Thyroid gland (tissue), 4 donors: ENCODE results near the gene KIF18B.

Experiments
- POLR2A ChIP-seq, 2 donors: fragments of 450-650 bp; IDR thresholded peaks; one replicate each; pipeline ENCODE4 v1.6.1; 2017; ENCODE audit warnings: antibody characterized with exemption in 2 of 2, mild to moderate bottlenecking in 2 of 2, moderate library complexity in 1 of 2
- TF ChIP-seq, protein P1 (sequence below), 6 experiments: fragments of 200-600 bp in 3 of 6; fragments of 450-650 bp in 3 of 6; sonication (generic) in 3 of 6; IDR thresholded peaks; one replicate each; pipeline ENCODE4 v1.5.1; 2016 to 2019; ENCODE audit warnings: antibody characterized with exemption in 6 of 6, mild to moderate bottlenecking in 2 of 6, inconsistent platforms in 1 of 6, moderate library complexity in 1 of 6

DNA sequence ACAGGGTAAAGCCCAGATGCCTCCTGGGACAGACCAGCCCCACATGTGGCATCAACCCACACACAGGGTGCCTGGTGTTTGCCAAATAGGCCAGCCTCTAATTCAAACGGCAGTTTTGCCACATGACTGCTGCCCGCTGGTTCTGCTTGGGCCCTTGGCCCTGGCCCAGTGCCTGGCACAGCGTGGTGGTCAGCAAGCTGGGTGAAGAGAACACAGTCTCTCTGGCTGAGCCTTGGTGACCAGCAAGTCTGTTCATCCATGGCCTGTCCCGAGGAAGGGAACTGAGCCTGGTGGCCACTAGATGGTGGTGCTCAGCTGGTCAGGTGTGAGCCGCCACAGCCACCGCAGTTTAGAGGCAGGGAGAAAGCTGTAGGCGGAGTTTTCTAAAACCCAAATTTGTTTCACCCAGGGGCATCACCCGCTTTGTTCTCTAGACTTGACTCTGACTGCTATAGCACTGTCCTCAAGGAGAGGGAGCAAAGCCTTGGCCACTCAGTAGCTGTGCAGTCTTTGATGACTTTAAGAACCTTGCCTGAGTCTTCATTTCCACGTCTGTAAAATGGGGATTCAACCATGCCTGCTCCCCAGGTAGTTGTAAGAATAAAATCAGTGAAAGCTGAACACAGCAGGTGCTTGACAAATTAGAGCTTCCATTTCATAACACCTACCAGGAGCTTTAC lies 27.5 kb downstream of the KIF18B start:
- no peak for TF ChIP-seq POLR2A (IDR thresholded peaks at IDR 0.05)
- TF ChIP-seq, protein P1, sequence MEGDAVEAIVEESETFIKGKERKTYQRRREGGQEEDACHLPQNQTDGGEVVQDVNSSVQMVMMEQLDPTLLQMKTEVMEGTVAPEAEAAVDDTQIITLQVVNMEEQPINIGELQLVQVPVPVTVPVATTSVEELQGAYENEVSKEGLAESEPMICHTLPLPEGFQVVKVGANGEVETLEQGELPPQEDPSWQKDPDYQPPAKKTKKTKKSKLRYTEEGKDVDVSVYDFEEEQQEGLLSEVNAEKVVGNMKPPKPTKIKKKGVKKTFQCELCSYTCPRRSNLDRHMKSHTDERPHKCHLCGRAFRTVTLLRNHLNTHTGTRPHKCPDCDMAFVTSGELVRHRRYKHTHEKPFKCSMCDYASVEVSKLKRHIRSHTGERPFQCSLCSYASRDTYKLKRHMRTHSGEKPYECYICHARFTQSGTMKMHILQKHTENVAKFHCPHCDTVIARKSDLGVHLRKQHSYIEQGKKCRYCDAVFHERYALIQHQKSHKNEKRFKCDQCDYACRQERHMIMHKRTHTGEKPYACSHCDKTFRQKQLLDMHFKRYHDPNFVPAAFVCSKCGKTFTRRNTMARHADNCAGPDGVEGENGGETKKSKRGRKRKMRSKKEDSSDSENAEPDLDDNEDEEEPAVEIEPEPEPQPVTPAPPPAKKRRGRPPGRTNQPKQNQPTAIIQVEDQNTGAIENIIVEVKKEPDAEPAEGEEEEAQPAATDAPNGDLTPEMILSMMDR (IDR thresholded peaks at IDR 0.05): peak; percentile 52 to 93 (median 86)
